ENCODE data around the gene MGARP.
"Not testable (repeated sequence)": the region's sequence is repeated elsewhere in the genome, so short reads cannot be mapped to it uniquely, and the experiment has no call there.

MGARP gene

DNA sequence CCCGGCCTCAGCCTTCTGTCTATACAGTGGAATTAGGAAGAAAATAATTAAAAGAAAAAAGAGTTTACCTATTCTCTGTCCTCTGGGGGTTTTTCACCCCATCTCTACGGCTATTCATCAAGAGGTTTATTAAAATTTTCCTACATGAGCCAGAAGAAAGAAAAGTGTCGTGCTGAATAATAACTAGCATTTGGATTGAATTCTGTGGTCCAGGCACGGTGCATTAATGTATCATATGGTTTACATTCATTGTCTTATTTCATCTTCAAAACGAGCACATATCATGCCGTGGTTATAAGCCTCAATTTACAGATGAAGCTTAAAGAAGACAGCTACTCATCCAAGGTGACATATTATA, 15.9 kb upstream of the MGARP start:
- no peak for DNase-seq (ENCODE audit: low read depth in 2 of 2, low spot score in 1 of 2)

DNA sequence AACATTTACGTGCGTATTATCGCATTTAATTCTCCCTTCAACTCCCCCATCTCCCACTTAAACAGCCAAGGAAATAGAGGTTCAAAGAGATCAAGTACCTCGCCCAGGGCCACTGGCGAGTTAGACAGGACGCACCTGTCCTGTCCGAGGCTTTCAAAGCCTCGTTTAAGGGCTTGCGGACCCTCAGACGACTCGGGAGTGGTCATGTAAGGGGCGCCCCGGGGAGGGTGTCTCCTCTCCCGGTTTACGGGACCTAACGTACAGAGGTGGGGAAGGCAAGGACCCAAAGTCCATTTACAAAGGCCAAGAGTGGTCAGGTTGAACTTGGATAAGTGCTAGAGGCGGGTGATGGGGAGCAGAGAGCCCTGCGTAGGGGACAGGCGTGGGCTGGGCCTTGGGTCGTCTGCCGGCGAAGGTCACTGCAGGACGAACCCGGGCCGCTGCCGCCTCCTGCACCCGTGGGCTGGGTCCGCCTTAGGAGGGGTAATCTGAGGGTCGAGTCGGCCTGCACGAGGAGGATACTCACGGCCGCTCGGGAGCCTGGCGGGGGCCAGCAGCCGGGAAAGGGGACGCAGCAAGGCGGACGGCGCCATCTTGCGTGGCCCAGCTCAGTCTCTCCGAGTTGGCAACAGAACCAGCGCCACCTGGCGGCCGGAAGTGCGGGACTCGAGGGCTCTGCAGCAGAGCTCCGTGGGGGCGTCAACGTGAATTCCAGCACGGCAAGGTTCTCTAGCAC, 15.3 kb upstream of the MGARP start:
- DNase-seq (ENCODE audit: low read depth in 2 of 2, low spot score in 1 of 2), result peak; percentile 97 to 99

- no peak for DNase-seq (ENCODE audit: low read depth in 2 of 2, low spot score in 1 of 2)
Measured at GRCh38 chr4:139286186-139286698, 6.2 kb upstream of the MGARP start.

GRCh38 chr4:139282721-139283075, 2.7 kb upstream of the MGARP start:
- no peak for DNase-seq (ENCODE audit: low read depth in 2 of 2, low spot score in 1 of 2)

DNA sequence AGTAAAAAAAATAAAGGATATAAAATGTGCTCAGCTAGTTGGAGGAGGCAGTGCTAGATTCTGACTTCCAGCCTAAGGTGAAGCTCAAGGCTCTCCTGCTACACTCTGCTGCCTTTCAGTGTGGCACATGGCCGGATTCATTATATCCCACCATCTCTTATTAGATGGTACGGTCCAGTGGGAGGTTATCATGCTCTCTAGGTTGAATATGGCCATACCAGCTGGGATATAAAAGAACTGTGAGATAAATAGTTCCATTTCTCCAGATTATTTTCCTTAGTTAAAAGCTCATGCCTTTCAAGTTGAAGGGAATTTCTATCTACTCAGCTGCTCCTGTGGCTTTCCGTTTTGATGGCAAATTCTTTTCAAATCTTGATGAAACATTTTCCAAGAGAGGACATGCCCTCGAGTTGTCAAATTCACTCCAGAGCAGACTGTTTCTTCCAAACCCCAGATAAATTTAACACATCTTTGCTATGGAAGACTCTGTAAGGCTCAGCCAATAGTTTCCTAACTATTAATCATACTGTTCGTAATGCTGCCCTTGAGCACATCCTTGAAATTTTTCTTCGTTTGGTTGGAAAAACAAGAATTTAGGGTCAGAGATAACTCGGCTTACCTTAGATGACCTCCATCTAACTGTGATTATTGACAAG, 2.2 kb upstream of the MGARP start:
- no peak for DNase-seq (ENCODE audit: low read depth in 2 of 2, low spot score in 1 of 2)

DNA sequence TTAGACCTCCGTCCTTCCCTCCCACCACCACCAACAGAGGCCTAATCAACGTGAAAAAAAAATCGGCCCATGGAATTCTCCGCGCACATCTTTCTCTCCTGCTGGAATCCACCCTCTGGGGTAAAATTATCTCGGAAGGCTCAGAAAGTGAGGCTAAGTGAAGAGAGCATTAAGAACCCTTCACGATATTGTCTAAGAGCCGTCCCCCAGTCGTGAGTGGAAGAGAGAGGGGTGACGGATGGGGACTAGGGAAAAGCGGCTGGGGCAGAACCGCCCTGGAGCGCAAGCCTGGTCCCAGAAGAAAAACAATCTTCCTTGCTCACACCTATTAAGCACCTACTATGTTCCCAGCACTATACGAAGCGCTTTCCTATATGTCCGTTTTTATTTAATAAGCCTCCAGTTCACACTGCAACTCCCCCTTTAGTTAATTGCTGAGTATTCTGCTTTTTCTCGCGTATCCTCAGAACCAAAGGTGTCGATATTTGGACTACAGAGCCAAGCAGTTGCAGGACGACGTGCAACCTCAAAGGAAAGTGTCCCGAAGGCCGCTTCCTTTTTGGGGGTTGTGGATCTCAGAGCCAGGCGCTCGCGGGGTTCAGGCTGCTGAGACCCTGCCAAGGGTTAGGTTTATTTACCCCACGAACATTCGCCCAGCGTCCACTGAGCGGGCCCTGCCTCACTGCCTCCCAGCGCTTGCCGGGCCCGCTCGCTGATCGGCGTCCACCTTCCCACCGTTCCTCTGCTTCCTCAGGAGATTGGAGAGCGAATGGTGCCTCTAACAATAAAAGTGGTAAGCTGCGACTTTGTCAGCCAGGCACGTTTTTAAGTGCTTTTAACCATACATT, 889 bp downstream of the MGARP start:
- no peak for DNase-seq (ENCODE audit: low read depth in 2 of 2, low spot score in 1 of 2)

DNA sequence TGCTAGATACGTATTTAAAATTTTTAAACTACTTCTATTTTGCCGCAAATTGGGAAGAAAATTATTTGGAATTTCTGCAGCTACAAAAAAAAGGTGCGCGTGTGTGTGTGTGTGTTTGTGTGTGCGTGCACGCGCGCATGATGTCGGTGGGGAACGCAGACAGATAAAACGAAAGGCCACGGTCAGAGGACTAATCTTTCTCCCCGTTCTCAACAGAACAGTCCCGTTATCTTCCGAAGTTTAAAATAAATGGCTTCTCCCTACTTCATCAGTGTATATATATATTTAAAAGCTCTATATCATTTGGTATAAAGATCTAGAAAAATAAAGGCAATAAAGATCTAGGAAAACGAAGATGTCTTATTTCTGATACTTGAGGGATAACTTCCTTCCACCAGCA, 1.5 kb downstream of the MGARP start:
- DNase-seq (ENCODE audit: low read depth in 2 of 2, low spot score in 1 of 2), result no peak

- DNase-seq (ENCODE audit: low read depth in 2 of 2, low spot score in 1 of 2), result no peak
Measured at GRCh38 chr4:139275281-139275735, 4.7 kb downstream of the MGARP start.

DNA sequence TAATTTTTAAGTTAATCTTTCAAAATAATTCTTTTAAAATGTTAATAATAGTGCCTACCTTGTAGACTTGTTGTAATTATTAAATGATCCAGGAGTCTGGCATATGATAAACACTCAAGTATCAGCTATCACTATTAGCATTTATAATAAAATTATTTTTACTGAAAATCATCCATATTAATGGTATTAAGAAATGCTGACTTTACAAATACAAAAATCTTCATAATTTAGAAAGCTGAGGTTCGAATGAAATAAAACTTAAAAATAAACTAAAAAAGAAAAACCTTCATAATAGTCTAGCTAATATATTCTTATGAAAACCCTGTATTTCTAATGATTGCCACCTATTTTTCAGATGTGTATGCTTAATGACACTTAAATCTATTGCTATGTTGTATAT, 5.2 kb downstream of the MGARP start:
- no peak for DNase-seq (ENCODE audit: low read depth in 2 of 2, low spot score in 1 of 2)

GRCh38 chr4:139273835-139274234, 6.2 kb downstream of the MGARP start:
- no peak for DNase-seq (ENCODE audit: low read depth in 2 of 2, low spot score in 1 of 2)

- no peak for DNase-seq (ENCODE audit: low read depth in 2 of 2, low spot score in 1 of 2)
Measured at GRCh38 chr4:139267301-139267700, 12.7 kb downstream of the MGARP start.

GRCh38 chr4:139266583-139267257, 13.3 kb downstream of the MGARP start:
- peak; percentile 24 to 31 for DNase-seq (ENCODE audit: low read depth in 2 of 2, low spot score in 1 of 2)

DNA sequence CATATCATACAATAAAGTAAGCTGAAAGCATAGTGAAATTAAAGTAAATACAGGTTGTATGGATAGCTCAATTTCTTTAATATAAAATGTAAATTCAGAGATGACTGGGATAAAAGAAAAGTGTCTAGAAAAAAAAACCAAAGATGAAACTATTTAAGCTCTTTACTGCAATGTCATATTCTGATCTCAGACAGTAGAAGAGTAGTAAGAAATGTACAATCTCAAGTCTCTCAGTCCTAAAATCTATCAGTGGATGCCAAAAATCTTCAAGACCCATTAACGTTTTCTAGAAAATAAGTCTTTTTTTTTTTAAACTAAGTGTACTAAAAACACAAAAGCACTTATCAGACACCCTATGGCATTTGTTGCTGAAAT, 13.8 kb downstream of the MGARP start:
- DNase-seq (ENCODE audit: low read depth in 2 of 2, low spot score in 1 of 2), result no peak

- no peak for DNase-seq (ENCODE audit: low read depth in 2 of 2, low spot score in 1 of 2)
Measured at GRCh38 chr4:139265654-139266053, 14.4 kb downstream of the MGARP start.

DNA sequence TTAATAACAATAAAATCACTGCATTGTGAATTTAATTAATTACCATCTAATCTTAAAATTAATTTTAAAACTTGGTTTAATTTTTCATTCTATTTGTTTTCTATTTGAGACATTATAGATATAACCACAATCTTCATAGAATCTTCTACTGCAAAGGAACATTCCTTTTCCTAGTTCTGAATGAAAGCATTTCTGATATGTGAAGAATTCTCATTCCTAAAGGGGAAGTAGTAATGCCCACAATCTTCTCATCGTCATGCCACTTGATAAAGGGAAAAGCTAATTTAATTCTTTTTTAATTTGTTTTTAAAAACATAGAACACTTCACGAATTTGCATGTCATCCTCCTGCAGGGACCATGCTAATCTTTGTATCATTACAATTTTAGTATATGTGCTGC, 23.7 kb downstream of the MGARP start:
- DNase-seq (ENCODE audit: low read depth in 2 of 2, low spot score in 1 of 2), result no peak

DNA sequence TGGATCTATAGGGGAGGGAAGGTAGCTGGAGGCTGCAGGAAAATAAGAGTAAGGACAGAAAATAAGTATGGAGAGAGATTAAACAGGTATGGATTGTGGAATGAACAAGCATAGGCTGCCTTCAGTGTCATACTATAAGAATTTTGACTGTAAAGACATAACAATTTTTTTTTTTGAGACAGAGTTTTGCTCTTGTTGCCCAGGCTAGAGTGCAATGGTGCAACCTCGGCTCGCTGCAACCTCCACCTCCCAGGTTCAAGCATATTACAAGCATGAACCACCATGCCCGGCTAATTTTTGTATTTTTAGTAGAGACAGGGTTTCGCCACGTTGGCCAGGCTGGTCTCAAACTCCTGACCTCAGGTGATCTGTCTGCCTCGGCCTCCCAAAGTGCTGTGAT, 24.4 kb downstream of the MGARP start:
- not testable (repeated sequence) for DNase-seq (ENCODE audit: low read depth in 2 of 2, low spot score in 1 of 2)

- no peak for DNase-seq (ENCODE audit: low read depth in 2 of 2, low spot score in 1 of 2)
Measured at GRCh38 chr4:139253713-139254112, 26.3 kb downstream of the MGARP start.

DNA sequence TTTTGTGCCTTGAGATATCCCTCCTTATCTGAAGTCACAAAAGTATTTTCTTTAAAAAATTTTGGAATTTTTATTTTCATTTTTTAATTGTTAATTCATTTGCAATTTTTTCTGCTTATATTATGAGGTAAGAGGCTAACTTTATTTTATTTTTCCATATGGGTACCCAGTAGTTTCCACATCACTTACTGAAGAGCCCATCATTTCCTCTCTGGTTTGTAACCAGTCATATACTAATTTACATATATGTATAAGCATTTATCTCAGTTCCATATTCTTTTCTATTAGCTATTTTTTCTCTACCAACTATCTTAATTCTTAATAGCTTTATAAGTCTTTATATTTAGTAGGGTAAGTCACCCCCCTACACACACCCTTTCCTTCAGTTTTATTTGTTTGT, 27.0 kb downstream of the MGARP start:
- DNase-seq (ENCODE audit: low read depth in 2 of 2, low spot score in 1 of 2), result no peak

- no peak for DNase-seq (ENCODE audit: low read depth in 2 of 2, low spot score in 1 of 2)
Measured at GRCh38 chr4:139247700-139248238, 32.3 kb downstream of the MGARP start.

DNA sequence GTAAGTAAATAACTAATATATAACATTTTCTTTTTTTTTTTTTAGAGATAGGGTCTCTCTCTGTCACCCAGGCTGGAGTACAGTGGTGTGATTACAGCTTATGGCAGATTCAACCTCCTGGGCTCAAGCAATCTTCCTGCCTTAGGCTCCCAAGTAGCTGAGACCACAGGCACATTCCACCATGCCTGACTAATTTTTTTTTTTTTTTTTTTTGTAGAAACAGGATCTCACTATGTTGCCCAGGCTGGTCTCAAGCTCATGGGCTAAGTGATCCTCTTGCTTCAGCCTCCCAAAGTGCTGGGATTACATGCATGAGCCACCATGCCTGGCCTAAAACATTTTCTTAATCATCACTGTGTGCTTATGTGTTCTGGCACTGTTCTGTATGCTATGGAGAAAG, 32.8 kb downstream of the MGARP start:
- no peak for DNase-seq (ENCODE audit: low read depth in 2 of 2, low spot score in 1 of 2)

DNA sequence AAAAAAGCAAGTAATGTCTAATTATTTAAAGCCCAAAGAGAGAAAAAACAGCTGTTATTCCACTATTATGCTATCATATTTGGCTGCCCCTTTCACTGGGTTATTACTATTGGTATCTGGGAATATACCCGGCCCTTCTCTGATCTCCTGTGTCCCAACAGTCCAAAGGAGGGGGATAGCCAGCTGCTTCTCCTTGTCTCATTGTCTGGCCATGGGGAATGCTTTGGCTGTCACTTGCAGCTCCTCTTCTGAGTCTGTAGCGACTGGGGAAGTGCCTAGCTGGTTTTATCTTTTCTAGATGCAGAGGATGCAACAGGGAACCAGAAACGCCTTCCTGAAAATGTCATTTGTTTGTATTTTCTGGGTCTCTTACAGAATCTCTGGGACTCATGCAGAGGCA, 33.9 kb downstream of the MGARP start:
- no peak for DNase-seq (ENCODE audit: low read depth in 2 of 2, low spot score in 1 of 2)

Data from stimulated activated CD8-positive, alpha-beta memory T cell treated with anti-CD3 and anti-CD28 coated beads, Interleukin-4, amount 100 ng/mL, for 1 hour (primary cell).